GM19463 (cell line): ENCODE measurements around the gene IL17B.

Experiments used
- ATAC-seq: cut with Tn5 transposase; IDR thresholded peaks from one replicate; pipeline ENCODE4 v1.9.1; 2021; ENCODE audit warnings: mild to moderate bottlenecking, moderate library complexity; ENCODE audit not compliant: unreplicated experiment

IL17B gene

DNA sequence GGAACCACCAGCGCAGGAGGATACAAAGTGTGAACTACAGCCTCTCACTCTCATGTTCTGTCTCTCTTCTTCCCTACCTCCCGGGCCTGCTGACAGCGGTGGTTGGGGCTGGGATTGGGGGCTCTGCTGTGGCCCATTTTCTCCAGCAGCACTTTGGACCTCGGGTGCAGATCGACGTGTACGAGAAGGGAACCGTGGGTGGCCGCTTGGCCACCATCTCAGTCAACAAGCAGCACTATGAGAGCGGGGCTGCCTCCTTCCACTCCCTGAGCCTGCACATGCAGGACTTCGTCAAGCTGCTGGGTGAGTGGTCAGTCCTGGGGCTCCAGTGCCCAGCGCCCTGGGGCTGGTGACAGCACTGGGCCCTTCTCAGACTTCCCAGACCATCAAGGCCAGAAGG is 16.6 kb downstream of the IL17B start:
- ATAC-seq = no peak

DNA sequence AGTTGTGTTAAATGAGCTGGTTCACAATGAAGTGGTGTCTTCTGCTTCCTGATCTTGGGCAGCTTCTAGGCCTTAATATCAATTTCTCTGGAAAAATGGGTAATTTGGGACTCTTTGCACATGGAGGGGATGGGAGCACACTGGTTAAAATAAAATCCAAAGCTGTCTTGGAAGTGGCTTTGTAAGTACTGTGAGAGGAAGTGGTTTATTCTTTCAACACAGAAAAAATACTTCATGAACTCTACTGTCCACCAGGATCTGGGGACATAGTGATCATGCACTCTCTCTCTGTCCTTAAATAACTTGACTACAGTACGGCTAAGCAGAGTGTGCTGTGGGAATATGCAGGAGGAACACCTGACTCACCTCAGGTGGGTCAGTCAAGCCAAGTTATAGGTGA is 18.8 kb downstream of the IL17B start:
- ATAC-seq = no peak

GRCh38 chr5:149358868-149359495 is 20.1 kb downstream of the IL17B start:
- ATAC-seq = no peak

DNA sequence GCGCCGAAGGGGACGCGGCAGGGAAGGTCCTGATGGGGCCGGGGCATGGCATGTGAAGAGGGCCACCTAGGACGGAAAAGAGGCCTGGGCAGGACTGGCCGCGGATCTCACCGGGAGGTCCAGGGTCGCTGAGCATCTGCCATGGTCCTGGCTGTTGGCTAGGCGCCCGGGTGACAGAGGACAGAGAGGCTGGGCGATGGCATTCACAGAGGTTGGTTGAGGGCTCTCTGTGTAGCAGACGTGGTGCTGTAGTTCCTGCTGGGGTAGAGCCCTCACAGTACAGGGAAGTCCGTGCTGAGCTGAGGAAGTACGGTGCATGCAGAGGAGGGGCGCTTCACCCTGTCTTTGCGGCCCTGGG is 20.8 kb downstream of the IL17B start:
- peak; percentile 1 for ATAC-seq

DNA sequence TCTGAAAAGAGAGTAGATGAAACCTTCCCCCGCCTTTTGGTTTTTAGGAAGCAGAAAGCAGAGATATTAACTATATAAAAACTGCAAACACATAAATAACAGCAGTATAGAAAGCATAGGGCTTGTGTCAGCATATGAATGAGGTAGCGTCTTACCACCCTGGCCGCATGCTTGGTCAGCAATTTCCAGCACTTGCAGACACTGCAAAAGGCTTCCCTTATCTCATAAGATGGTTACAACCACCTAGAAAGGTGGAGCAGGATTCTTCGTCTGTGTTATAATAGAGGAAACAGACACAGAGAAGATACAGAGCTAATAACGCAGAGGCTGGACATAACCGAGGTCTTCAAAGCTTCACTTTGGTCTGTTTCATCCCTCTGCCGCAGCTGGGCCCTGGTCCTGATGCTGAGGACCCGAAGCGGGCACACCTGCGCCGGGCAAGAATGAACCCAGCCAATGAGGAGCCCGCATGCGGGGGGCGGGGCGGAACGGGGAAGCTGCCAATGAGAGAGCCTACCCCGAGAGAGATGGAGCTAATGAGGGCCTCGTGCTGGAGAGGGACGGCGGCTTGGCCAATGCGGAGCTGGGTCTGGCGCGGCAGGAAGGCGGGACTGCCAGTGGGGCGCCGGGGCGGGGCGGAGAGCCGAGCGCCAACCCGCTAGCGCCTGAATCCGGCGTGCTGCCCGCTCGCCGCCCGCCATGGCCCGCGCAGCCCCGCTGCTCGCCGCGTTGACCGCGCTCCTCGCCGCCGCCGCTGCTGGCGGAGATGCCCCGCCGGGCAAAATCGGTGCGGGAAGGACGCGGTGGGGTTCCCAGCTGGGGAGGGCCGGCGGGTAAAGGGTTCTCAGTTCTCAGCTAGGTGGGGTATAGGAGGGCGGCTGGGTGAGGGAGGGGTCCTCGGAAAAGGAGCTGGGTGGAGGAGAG is 21.5 kb downstream of the IL17B start, which contains the start of gene PCYOX1L:
TSS of gene PCYOX1L (plus strand) at position 677 of the 924 bp plus-strand sequence. CDS start at position 700, 23 bp downstream.
- peak; percentile 99 for ATAC-seq

GRCh38 chr5:149356391-149356790 is 22.7 kb downstream of the IL17B start:
- no peak for ATAC-seq

DNA sequence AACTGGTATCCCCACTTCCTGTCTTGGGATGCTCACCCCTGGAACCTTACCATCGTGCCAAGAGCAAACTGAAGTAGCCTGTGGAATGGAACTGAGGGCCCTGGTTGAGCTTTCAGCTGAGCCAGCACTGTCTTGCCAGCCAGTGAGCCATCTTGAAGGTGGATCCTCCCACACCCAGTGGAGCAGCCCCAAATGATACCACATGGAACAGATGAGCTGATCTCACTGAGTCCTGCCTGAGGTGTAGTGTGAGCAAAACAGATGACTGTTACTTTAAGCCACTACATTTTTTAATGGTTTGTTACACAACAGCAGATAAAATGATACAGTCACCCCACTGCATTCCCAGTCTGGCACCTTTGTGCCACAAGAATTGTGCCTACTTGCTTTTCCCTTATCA is 23.4 kb downstream of the IL17B start:
- no peak for ATAC-seq

- ATAC-seq = no peak
Measured at GRCh38 chr5:149353911-149354310, 25.2 kb downstream of the IL17B start.

DNA sequence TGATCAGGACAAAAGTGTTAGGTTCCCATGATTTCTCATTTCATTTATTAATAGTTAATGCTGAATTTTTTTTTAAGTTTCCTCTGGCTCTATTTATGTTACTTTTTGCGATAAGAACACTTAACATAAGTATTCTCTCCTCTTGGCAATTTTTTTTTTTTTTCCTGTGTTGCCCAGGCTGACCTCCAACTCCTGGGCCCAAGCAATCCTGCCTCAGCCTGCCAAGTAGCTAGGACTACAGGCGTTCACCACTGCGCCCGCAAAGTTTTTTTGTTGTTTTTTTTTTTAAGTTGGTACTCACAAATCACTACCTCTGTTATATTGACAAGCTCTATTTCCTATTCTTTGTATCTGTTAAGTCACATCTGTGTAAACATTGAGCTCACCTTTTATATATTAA is 26.9 kb downstream of the IL17B start:
- ATAC-seq = no peak

DNA sequence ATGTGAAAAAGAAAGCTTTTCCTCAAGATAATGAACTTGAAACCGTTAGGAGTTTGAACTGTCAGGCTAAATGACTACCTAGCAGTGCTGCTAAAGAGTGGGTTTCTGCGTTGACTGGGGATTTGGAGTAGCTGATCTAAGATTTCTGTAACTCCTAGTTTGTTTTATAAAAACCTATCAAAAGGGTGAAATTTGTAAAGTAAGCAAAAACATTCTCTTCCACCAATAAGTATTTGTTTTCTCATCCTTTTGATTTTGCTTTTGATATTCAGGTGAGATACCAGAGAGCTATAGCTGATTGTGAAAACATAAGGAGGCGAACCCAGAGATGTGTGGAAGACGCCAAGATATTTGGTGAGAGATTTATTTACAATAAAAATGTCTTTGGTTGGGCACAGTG is 29.7 kb downstream of the IL17B start:
- ATAC-seq = no peak

GRCh38 chr5:149348518-149348917 is 30.6 kb downstream of the IL17B start:
- ATAC-seq = no peak

DNA sequence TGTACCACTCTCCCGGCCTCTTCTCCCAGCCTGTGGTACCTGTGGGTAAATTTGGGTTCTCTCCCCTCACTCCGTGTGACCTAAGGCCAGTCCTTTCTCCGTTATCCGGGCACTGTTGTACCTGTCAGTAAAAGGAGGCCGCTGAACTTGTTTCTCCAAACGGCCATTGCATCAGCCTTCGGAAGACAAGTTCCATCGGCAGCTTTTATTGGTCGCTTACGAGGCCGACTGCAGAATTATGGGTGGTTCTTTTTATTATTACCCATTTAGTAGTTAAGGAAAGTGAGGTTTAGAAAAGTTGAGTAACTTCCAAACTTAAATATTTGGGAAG is 33.2 kb downstream of the IL17B start:
- ATAC-seq = no peak

DNA sequence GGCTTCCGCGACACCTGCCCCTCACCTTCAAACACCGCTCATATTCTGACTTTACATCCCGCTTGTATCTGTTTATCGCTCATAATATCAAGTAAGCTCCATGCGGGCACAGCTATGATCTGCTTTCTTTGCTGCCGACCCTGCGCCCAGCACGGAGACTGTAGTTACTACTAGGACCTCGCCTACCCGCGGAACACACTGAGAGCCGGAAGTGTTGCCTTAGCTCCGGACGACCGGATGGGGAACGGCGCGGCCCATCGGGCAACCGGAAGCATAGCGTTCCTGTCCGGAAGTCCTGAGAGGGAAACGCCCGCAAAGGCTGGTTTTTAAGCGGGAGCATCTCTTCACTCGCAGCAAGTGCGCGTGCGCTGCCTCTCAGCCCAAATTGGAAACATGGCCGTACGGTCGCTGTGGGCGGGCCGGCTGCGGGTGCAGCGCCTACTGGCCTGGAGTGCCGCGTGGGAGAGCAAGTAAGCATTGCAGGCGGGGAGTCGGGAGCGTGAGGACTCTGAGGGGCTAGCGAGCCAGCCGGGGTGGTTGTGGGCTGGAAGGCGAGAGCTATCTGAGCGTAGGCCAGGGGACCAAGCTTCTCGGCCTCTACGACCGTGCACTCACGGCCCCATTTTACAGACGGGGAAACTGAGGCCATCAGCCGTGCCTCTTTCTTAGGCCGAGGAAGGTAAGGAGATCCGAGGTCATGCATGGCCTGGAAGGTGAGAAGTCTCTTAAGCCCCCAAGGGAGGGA is 33.8 kb downstream of the IL17B start, which contains the start of gene GRPEL2:
TSS of gene GRPEL2 (plus strand) at position 353 of the 745 bp plus-strand sequence. CDS start at position 394, 41 bp downstream.
- peak; percentile 94 for ATAC-seq

GRCh38 chr5:149344151-149344550 is 34.9 kb downstream of the IL17B start:
- ATAC-seq = no peak

- ATAC-seq = peak; percentile 34
Measured at GRCh38 chr5:149341876-149342275, 37.2 kb downstream of the IL17B start.

DNA sequence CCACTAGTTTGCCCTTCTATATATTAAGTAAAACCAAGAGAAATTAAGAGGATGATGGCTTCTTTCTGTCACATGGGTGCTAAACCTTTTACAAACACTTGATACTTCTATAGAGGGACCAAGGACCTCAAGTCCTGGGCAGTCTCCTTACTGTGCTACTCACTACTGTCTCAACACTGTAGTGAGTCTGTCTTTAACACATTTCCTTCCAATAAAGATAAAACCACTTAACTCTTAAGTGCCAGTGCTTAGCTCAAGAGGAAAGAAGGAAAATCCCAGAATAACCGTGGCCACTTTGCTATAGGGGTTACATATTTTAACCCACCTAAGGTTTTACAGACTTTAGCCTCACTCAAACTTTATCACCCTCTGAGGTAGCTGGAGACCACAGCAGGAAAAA is 38.2 kb downstream of the IL17B start:
- ATAC-seq = no peak

GRCh38 chr5:149338364-149338763 is 40.7 kb downstream of the IL17B start:
- no peak for ATAC-seq

DNA sequence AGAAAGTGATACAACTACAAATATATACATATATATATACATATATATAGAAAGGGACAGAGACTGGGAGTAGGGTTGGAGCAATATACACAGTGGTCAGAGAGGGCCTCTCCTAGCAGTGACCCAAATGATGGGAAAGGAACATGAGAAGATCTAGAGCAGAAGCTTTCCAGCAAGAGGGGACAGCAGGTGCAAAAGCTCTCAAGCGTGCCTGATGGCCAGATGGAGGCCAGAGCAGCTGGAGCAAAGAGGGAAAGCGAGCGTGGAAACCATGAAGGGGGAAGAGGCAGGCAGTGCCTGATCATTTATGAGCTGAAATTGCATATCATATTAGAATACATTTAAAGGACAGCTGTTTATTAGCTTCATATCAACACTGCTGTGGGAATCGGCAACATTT is 41.4 kb downstream of the IL17B start:
- ATAC-seq = no peak

DNA sequence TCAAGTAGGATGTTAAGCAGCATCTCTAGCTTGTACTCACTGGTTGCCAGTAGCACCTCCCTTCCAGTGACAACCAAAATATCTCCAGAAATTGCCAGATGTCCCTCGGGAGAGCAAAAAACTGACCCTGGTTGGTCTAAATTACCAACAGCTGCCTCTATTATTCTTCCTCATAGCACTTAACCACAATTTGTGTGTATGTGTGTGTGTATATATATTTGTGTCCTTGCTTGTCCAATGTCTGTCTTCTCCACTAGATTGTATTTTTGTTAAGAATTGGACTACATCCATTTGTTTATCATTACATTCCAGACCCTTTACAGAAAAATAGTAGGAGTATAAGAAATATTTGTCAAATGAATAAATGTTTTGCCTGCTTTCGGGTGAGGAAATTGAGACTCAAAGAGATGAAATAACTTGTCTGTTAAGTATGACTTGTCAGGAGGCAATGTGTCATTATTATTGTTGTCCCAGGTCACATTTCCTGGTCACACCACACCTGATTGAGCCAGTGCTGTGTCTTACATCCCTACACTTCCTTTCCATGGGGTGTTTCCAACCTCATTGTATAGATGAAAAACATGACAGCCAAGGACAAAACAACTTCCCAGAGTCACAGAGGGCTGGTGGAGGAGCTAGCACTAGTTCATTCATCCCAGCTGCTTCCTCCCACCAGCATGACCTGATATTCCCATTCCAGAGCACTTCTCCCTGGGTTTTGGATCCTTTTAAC is 45.2 kb downstream of the IL17B start:
- no peak for ATAC-seq

- ATAC-seq = no peak
Measured at GRCh38 chr5:149328177-149328576, 50.9 kb downstream of the IL17B start.

GRCh38 chr5:149326611-149327010 is 52.5 kb downstream of the IL17B start:
- ATAC-seq = no peak
